ENCODE measurements around the gene BICDL2. TPM values are rescaled to one million over a fixed set of nuclear protein-coding genes. Genes with fewer than 3 reads are reported as not detected.
"Not testable (repeated sequence)": the region's sequence is repeated elsewhere in the genome, so short reads cannot be mapped to it uniquely, and the experiment has no call there.

Gene BICDL2
- total and polyA plus RNA-seq, 2 donors from 2014 or later, result 2.9 to 12.1 TPM

DNA sequence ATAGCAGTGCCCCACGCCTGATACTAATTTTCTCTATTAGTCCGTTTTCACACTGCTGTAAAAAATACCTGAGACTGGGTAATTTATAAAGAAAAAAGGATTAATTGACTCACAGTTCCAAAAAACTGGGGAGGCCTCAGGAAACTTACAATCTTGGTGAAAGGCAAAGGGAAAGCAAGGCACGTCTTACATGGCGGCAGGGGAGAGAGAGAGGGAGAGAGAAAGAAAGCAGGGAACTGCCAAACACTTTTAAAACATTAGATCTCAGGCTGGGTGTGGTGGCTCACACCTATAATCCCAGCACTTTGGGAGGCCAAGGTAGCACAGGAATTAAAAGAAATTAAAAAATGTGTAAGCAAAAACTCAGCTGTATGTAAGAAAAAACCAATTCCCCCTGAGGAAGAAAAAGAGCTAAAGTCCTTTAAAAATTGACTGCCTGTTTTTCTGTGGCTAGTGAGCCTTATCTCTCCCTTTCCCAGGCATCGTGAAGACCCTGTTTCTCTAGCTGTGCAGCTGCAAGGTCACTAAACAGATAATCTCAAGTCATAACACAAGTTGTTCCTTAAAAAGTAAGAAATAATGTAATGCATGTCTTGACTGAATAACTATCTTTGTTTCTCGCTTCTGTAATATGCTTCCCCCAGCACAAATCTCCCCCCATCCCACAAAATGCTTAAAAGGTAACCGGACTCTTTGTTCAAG is 48.4 kb upstream of the BICDL2 start:
- Histone ChIP-seq H3K4me3 (ENCODE audit: low read length in 3 of 3) (no peak overlapping the region), H3K9me3 (ENCODE audit: control insufficient read depth in 2 of 3, insufficient read depth in 1 of 3, low read length in 3 of 3) (no peaks in the 10 kb centered on the region), H3K27me3 (ENCODE audit: control insufficient read depth, insufficient read depth, low read length) (no peaks in the 10 kb centered on the region), H3K9ac (ENCODE audit: low read length in 3 of 3) (no peak overlapping the region), H3K27ac (ENCODE audit: low read depth in 2 of 2, low read length in 2 of 2) (no peak overlapping the region), H3K36me3 (ENCODE audit: control insufficient read depth in 2 of 3, insufficient read depth in 3 of 3, low read length in 3 of 3) (no peaks in the 10 kb centered on the region), H3K4me1 (ENCODE audit: control insufficient read depth in 2 of 3, insufficient read depth in 2 of 3, low read depth in 1 of 3, low read length in 3 of 3) (peaks cover 0 to 4% (median 3%) of the 10 kb centered on the region in 3 donors)
- intact Hi-C loops (cut with DNase I), result no loop called here
- TF ChIP-seq CTCF (IDR thresholded peaks at IDR 0.05; ENCODE audit: borderline replicate concordance, extremely low read depth, insufficient read depth), result no peak
- DNase-seq (no peak), FAIRE-seq (no peak)

DNA sequence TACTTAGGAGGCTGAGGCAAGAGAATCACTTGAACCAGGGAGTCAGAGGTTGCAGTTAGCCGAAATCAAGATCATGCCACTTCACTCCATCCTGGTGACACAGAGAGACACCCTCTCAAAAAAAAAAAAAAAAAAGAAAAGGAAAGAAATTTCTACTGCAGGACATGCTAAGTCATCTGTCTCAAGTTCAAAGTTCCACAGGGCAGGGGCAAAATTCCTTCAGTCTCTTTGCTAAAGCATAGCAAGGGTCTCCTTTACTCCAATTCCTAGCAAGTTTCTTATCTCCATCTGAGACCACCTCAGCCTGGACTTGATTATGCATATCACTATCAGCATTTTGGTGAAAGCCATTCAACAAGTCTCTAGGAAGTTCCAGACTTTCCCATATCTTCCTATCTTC is 47.7 kb upstream of the BICDL2 start:
- no peak for TF ChIP-seq CTCF (IDR thresholded peaks at IDR 0.05; ENCODE audit: borderline replicate concordance, extremely low read depth, insufficient read depth)
- Histone ChIP-seq H3K27ac (ENCODE audit: low read depth in 2 of 2, low read length in 2 of 2) (no peak overlapping the region), H3K9me3 (ENCODE audit: control insufficient read depth in 2 of 3, insufficient read depth in 1 of 3, low read length in 3 of 3) (no peaks in the 10 kb centered on the region), H3K4me1 (ENCODE audit: control insufficient read depth in 2 of 3, insufficient read depth in 2 of 3, low read depth in 1 of 3, low read length in 3 of 3) (peaks cover 0 to 4% (median 3%) of the 10 kb centered on the region in 3 donors), H3K4me3 (ENCODE audit: low read length in 3 of 3) (no peak overlapping the region), H3K9ac (ENCODE audit: low read length in 3 of 3) (no peak overlapping the region), H3K27me3 (ENCODE audit: control insufficient read depth, insufficient read depth, low read length) (no peaks in the 10 kb centered on the region), H3K36me3 (ENCODE audit: control insufficient read depth in 2 of 3, insufficient read depth in 3 of 3, low read length in 3 of 3) (no peaks in the 10 kb centered on the region)
- DNase-seq (no peak), FAIRE-seq (no peak)
- intact Hi-C loops (cut with DNase I), result no loop called here

- H3K36me3 ChIP-seq (ENCODE audit: control insufficient read depth in 2 of 3, insufficient read depth in 3 of 3, low read length in 3 of 3); H3K4me3 ChIP-seq (ENCODE audit: low read length in 3 of 3); H3K9ac ChIP-seq (ENCODE audit: low read length in 3 of 3); H3K27ac ChIP-seq (ENCODE audit: low read depth in 2 of 2, low read length in 2 of 2); intact Hi-C loops (cut with DNase I); H3K27me3 ChIP-seq (ENCODE audit: control insufficient read depth, insufficient read depth, low read length); FAIRE-seq; H3K9me3 ChIP-seq (ENCODE audit: control insufficient read depth in 2 of 3, insufficient read depth in 1 of 3, low read length in 3 of 3); H3K4me1 ChIP-seq (ENCODE audit: control insufficient read depth in 2 of 3, insufficient read depth in 2 of 3, low read depth in 1 of 3, low read length in 3 of 3): not testable (repeated sequence)
- DNase-seq, result peak in 1 of 5 donors; percentile 45
Observed at GRCh38 chr16:3083408-3083807, 46.7 kb upstream of the BICDL2 start.

DNA sequence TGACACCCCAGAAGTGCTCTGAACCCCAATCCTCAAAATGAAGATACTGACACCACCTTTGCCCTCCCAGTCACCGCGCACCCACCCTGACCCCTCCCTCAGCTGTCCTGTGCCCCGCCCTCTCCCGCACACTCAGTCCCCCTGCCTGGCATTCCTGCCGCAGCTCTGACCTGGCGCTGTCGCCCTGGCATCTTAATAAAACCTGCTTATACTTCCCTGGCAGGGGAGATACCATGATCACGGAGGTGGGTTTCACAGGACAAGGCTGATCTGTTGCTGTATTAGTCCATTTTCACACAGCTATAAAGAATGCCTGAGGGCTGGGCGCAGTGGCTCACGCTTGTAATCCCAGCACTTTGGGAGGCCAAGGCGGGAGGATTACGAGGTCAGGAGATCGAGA is 45.2 kb upstream of the BICDL2 start:
- DNase-seq, result peak in 1 of 5 donors; percentile 45
- H3K4me1 ChIP-seq (ENCODE audit: control insufficient read depth in 2 of 3, insufficient read depth in 2 of 3, low read depth in 1 of 3, low read length in 3 of 3); H3K27ac ChIP-seq (ENCODE audit: low read depth in 2 of 2, low read length in 2 of 2); intact Hi-C loops (cut with DNase I); H3K4me3 ChIP-seq (ENCODE audit: low read length in 3 of 3); H3K9me3 ChIP-seq (ENCODE audit: control insufficient read depth in 2 of 3, insufficient read depth in 1 of 3, low read length in 3 of 3); H3K9ac ChIP-seq (ENCODE audit: low read length in 3 of 3); FAIRE-seq; H3K27me3 ChIP-seq (ENCODE audit: control insufficient read depth, insufficient read depth, low read length); H3K36me3 ChIP-seq (ENCODE audit: control insufficient read depth in 2 of 3, insufficient read depth in 3 of 3, low read length in 3 of 3): not testable (repeated sequence)

All from kidney (tissue), 14 donors.